AG10803 (cell line): ENCODE data around the gene CDC123.

ENCODE experiments used
- DNase-seq: peaks from one replicate; pipeline ENCODE4 v3.0.0; 2010; ENCODE audit warnings: low read depth
- H3K4me3 ChIP-seq: 2 replicates; pipeline ENCODE4 v1.5.1; 2011; ENCODE audit warnings: mild to moderate bottlenecking, low read length, control low read depth
- CTCF ChIP-seq: conservative IDR thresholded peaks from 2 replicates; pipeline ENCODE4 v1.5.1; 2011; ENCODE audit warnings: mild to moderate bottlenecking, low read length, control low read depth, inconsistent platforms

The CDC123 gene

GRCh38 chr10:12200850-12201249, 4.9 kb downstream of the CDC123 start:
- H3K4me3 ChIP-seq: no peak overlapping the region
- DNase-seq: no peak
- no peak for TF ChIP-seq CTCF

GRCh38 chr10:12201543-12201942, 5.6 kb downstream of the CDC123 start:
- H3K4me3 ChIP-seq: no peak overlapping the region
- no peak for TF ChIP-seq CTCF
- no peak for DNase-seq

- TF ChIP-seq CTCF: no peak
- no peak overlapping the region for H3K4me3 ChIP-seq
- no peak for DNase-seq
Observed at GRCh38 chr10:12202226-12202625, 6.2 kb downstream of the CDC123 start.

- no peak for TF ChIP-seq CTCF
- no peak for DNase-seq
- H3K4me3 ChIP-seq: no peak overlapping the region
Observed at GRCh38 chr10:12205082-12205481, 9.1 kb downstream of the CDC123 start.

- no peak for DNase-seq
- no peak for TF ChIP-seq CTCF
- no peak overlapping the region for H3K4me3 ChIP-seq
Observed at GRCh38 chr10:12207114-12207513, 11.1 kb downstream of the CDC123 start.

- TF ChIP-seq CTCF: no peak
- H3K4me3 ChIP-seq: no peak overlapping the region
- no peak for DNase-seq
Observed at GRCh38 chr10:12208460-12208859, 12.5 kb downstream of the CDC123 start.

- no peak for TF ChIP-seq CTCF
- no peak for DNase-seq
- H3K4me3 ChIP-seq: no peak overlapping the region
Observed at GRCh38 chr10:12212454-12212853, 16.5 kb downstream of the CDC123 start.
